NCI-H748 (cell line): Measurements from ENCODE around the gene TAS2R38.
"Not testable (repeated sequence)": the region's sequence is repeated elsewhere in the genome, so short reads cannot be mapped to it uniquely, and the experiment has no call there.

Experiments
- DNase-seq: peaks from one replicate; lab custom pipeline; 2025; ENCODE audit not compliant: unreplicated experiment; lab: John Stamatoyannopoulos, UW

The TAS2R38 gene

GRCh38 chr7:141973673-141974072 is at the start of gene TAS2R38:
Gene TAS2R38, minus strand, starts transcription at chr7:141973773. Its CDS starts 84 bp downstream, at chr7:141973689.
- no peak for DNase-seq

GRCh38 chr7:142018154-142018553 is 44.6 kb upstream of the TAS2R38 start:
- DNase-seq, result no peak

GRCh38 chr7:142017451-142017850 is 43.9 kb upstream of the TAS2R38 start:
- DNase-seq, result no peak

- DNase-seq, result peak; percentile 8
Observed at GRCh38 chr7:142012825-142013511, 39.4 kb upstream of the TAS2R38 start.

GRCh38 chr7:142010952-142011548 is 37.5 kb upstream of the TAS2R38 start:
- peak; percentile 62 for DNase-seq

- no peak for DNase-seq
Observed at GRCh38 chr7:142009187-142009586, 35.6 kb upstream of the TAS2R38 start.

GRCh38 chr7:142006577-142006976 is 33.0 kb upstream of the TAS2R38 start:
- no peak for DNase-seq

GRCh38 chr7:142002179-142002578 is 28.6 kb upstream of the TAS2R38 start:
- DNase-seq, result no peak

- DNase-seq, result no peak
Observed at GRCh38 chr7:142001163-142001874, 27.7 kb upstream of the TAS2R38 start.

GRCh38 chr7:142000244-142000643 is 26.7 kb upstream of the TAS2R38 start:
- DNase-seq, result no peak

GRCh38 chr7:141999058-141999623 is 25.6 kb upstream of the TAS2R38 start:
- peak; percentile 51 for DNase-seq

- DNase-seq, result no peak
Observed at GRCh38 chr7:141993354-141993753, 19.8 kb upstream of the TAS2R38 start.

GRCh38 chr7:141992688-141993087 is 19.1 kb upstream of the TAS2R38 start:
- DNase-seq, result no peak

GRCh38 chr7:141992156-141992555 is 18.6 kb upstream of the TAS2R38 start:
- no peak for DNase-seq

- DNase-seq, result no peak
Observed at GRCh38 chr7:141991140-141991539, 17.6 kb upstream of the TAS2R38 start.

- no peak for DNase-seq
Observed at GRCh38 chr7:141990011-141990725, 16.6 kb upstream of the TAS2R38 start.

- DNase-seq, result not testable (repeated sequence)
Observed at GRCh38 chr7:141987803-141988202, 14.2 kb upstream of the TAS2R38 start.

GRCh38 chr7:141986923-141987322 is 13.3 kb upstream of the TAS2R38 start:
- DNase-seq, result no peak

- DNase-seq, result peak; percentile 56
Observed at GRCh38 chr7:141985926-141986325, 12.4 kb upstream of the TAS2R38 start.

GRCh38 chr7:141979568-141979967 is 6.0 kb upstream of the TAS2R38 start:
- DNase-seq, result no peak

- no peak for DNase-seq
Observed at GRCh38 chr7:141978351-141978750, 4.8 kb upstream of the TAS2R38 start.
